Activated CD4-positive, alpha-beta T cell treated with anti-CD3 and anti-CD28 coated beads, Interleukin-2, amount 10 ng/mL, durations not matched to agents 24 days and 14 days (primary cell): ENCODE measurements around the gene CHMP4A. TPM values are rescaled to one million over a fixed set of nuclear protein-coding genes. Genes with fewer than 3 reads are reported as not detected.
A peak's percentile ranks its signal among the peaks of the same experiment; 100 is the strongest.
"Not testable (repeated sequence)": the region's sequence is repeated elsewhere in the genome, so short reads cannot be mapped to it uniquely, and the experiment has no call there.

ENCODE experiments used
- DNase-seq: peaks from one replicate; pipeline ENCODE4 v3.0.0; 2022
- H3K27ac Mint-ChIP-seq: one replicate; pipeline ENCODE4 v1.8.0; 2022; ENCODE audit warnings: mild to moderate bottlenecking, mixed read lengths
- H3K27me3 Mint-ChIP-seq: one replicate; pipeline ENCODE4 v1.8.0; 2022; ENCODE audit warnings: mixed read lengths
- H3K36me3 Mint-ChIP-seq: one replicate; pipeline ENCODE4 v1.8.0; 2022; ENCODE audit warnings: low read depth, mild to moderate bottlenecking, mixed read lengths
- H3K4me1 Mint-ChIP-seq: one replicate; pipeline ENCODE4 v1.8.0; 2021; ENCODE audit warnings: mixed read lengths
- H3K4me3 Mint-ChIP-seq: one replicate; pipeline ENCODE4 v1.8.0; 2022; ENCODE audit warnings: mild to moderate bottlenecking, moderate library complexity, mixed read lengths
- H3K9me3 Mint-ChIP-seq: one replicate; pipeline ENCODE4 v1.8.0; 2021; ENCODE audit warnings: mixed read lengths
- intact Hi-C: fragments of 100-400 bp; cut with micrococcal nuclease; formaldehyde crosslinking; loops from one replicate; pipeline ENCODE4 v1.15.1; 2023
- total RNA-seq: library from RNA; stranded (reverse); gene quantifications from 2 replicates; pipeline ENCODE4 v1.2.3, GENCODE V29; 2022

Gene CHMP4A
- total RNA-seq, 1 donor from 2014 or later: 88.0 TPM

GRCh38 chr14:24204163-24205146 lies 8.8 kb downstream of the CHMP4A start:
- intact Hi-C loops: no loop called here
- no peak for DNase-seq
- H3K27ac Mint-ChIP-seq: no peak overlapping the region
- H3K4me1 Mint-ChIP-seq: peaks cover 21% of the 10 kb centered on the region
- H3K27me3 Mint-ChIP-seq: no peaks in the 10 kb centered on the region
- H3K9me3 Mint-ChIP-seq: peaks cover 11% of the 10 kb centered on the region
- H3K4me3 Mint-ChIP-seq: no peak overlapping the region
- peaks cover 77% of the 10 kb centered on the region for H3K36me3 Mint-ChIP-seq

GRCh38 chr14:24203249-24203886 lies 9.9 kb downstream of the CHMP4A start:
- H3K4me3 Mint-ChIP-seq, DNase-seq, intact Hi-C loops, H3K27me3 Mint-ChIP-seq, H3K27ac Mint-ChIP-seq: not testable (repeated sequence)
- Mint-ChIP-seq H3K36me3 (peaks cover 81% of the 10 kb centered on the region), H3K9me3 (peaks cover 11% of the 10 kb centered on the region), H3K4me1 (peaks cover 28% of the 10 kb centered on the region)

- H3K27me3 Mint-ChIP-seq, H3K27ac Mint-ChIP-seq, intact Hi-C loops, H3K4me3 Mint-ChIP-seq, DNase-seq: not testable (repeated sequence)
- peaks cover 11% of the 10 kb centered on the region for H3K9me3 Mint-ChIP-seq
- H3K4me1 Mint-ChIP-seq: peaks cover 29% of the 10 kb centered on the region
- H3K36me3 Mint-ChIP-seq: peaks cover 76% of the 10 kb centered on the region
Measured at GRCh38 chr14:24202538-24202937, 10.8 kb downstream of the CHMP4A start.

GRCh38 chr14:24198814-24199524 lies 14.3 kb downstream of the CHMP4A start:
- Mint-ChIP-seq H3K4me3 (peak overlapping the region; percentile 11), H3K27ac (peak overlapping the region; percentile 21), H3K4me1 (peaks cover 39% of the 10 kb centered on the region), H3K27me3 (no peaks in the 10 kb centered on the region), H3K9me3 (peaks cover 11% of the 10 kb centered on the region), H3K36me3 (peaks cover 64% of the 10 kb centered on the region)
- DNase-seq: no peak
- intact Hi-C loops: no loop called here

GRCh38 chr14:24197056-24197450 lies 16.2 kb downstream of the CHMP4A start:
- no peak for DNase-seq
- Mint-ChIP-seq H3K4me3 (peak overlapping the region; percentile 87), H3K27me3 (no peaks in the 10 kb centered on the region), H3K27ac (peak overlapping the region; percentile 65), H3K36me3 (peaks cover 60% of the 10 kb centered on the region), H3K4me1 (peaks cover 47% of the 10 kb centered on the region), H3K9me3 (peaks cover 5% of the 10 kb centered on the region)
- intact Hi-C loops: no loop called here

- intact Hi-C loops: no loop called here
- H3K36me3 Mint-ChIP-seq: peaks cover 59% of the 10 kb centered on the region
- H3K4me1 Mint-ChIP-seq: peaks cover 48% of the 10 kb centered on the region
- H3K27ac Mint-ChIP-seq: peak overlapping the region; percentile 96
- H3K4me3 Mint-ChIP-seq: peak overlapping the region; percentile 87
- H3K9me3 Mint-ChIP-seq: peaks cover 1% of the 10 kb centered on the region
- peak; percentile 60 for DNase-seq
- H3K27me3 Mint-ChIP-seq: no peaks in the 10 kb centered on the region
Measured at GRCh38 chr14:24196071-24197055, 16.9 kb downstream of the CHMP4A start.

GRCh38 chr14:24195186-24196070 lies 17.9 kb downstream of the CHMP4A start, which contains the start of gene TM9SF1:
TM9SF1 (minus strand) TSS chr14:24195441; CDS start chr14:24195019, 422 bp downstream.
- peaks cover 46% of the 10 kb centered on the region for H3K4me1 Mint-ChIP-seq
- peaks cover 58% of the 10 kb centered on the region for H3K36me3 Mint-ChIP-seq
- DNase-seq: peak; percentile 97
- no peaks in the 10 kb centered on the region for H3K27me3 Mint-ChIP-seq
- intact Hi-C loops: loop anchor here (1.0 kb wide), 2 partner anchors 18 to 81 kb away; partner anchors contain the start of genes CHMP4A, DCAF11 and NRL
- peak within 1 kb of the TSS; percentile 96 for H3K27ac Mint-ChIP-seq
- H3K4me3 Mint-ChIP-seq: peak within 1 kb of the TSS; percentile 87
- no peaks in the 10 kb centered on the region for H3K9me3 Mint-ChIP-seq

GRCh38 chr14:24194873-24195185 lies 18.5 kb downstream of the CHMP4A start:
- peak overlapping the region; percentile 87 for H3K4me3 Mint-ChIP-seq
- peak overlapping the region; percentile 96 for H3K27ac Mint-ChIP-seq
- intact Hi-C loops: loop anchor here (1.0 kb wide), 2 partner anchors 18 to 81 kb away; partner anchors contain the start of genes CHMP4A, DCAF11 and NRL
- H3K4me1 Mint-ChIP-seq: peaks cover 46% of the 10 kb centered on the region
- peaks cover 58% of the 10 kb centered on the region for H3K36me3 Mint-ChIP-seq
- no peak for DNase-seq
- no peaks in the 10 kb centered on the region for H3K27me3 Mint-ChIP-seq
- H3K9me3 Mint-ChIP-seq: no peaks in the 10 kb centered on the region

- DNase-seq: no peak
- Mint-ChIP-seq H3K27me3 (no peaks in the 10 kb centered on the region), H3K4me1 (peaks cover 49% of the 10 kb centered on the region), H3K4me3 (peak overlapping the region; percentile 87), H3K27ac (peak overlapping the region; percentile 96), H3K36me3 (peaks cover 57% of the 10 kb centered on the region), H3K9me3 (no peaks in the 10 kb centered on the region)
- intact Hi-C loops: no loop called here
Measured at GRCh38 chr14:24194186-24194872, 19.0 kb downstream of the CHMP4A start.

- no peaks in the 10 kb centered on the region for H3K9me3 Mint-ChIP-seq
- intact Hi-C loops: no loop called here
- peak; percentile 57 for DNase-seq
- peaks cover 44% of the 10 kb centered on the region for H3K4me1 Mint-ChIP-seq
- no peaks in the 10 kb centered on the region for H3K27me3 Mint-ChIP-seq
- H3K36me3 Mint-ChIP-seq: peaks cover 51% of the 10 kb centered on the region
- H3K4me3 Mint-ChIP-seq: peak overlapping the region; percentile 17
- no peak overlapping the region for H3K27ac Mint-ChIP-seq
Measured at GRCh38 chr14:24192933-24193332, 20.4 kb downstream of the CHMP4A start.

- peaks cover 55% of the 10 kb centered on the region for H3K36me3 Mint-ChIP-seq
- peaks cover 45% of the 10 kb centered on the region for H3K4me1 Mint-ChIP-seq
- no peak for DNase-seq
- H3K4me3 Mint-ChIP-seq: no peak overlapping the region
- no peaks in the 10 kb centered on the region for H3K9me3 Mint-ChIP-seq
- H3K27me3 Mint-ChIP-seq: no peaks in the 10 kb centered on the region
- H3K27ac Mint-ChIP-seq: no peak overlapping the region
- intact Hi-C loops: no loop called here
Measured at GRCh38 chr14:24190416-24190815, 22.9 kb downstream of the CHMP4A start.
